Upper lobe of right lung (tissue), 1 donor: Measurements from ENCODE around the gene MAN1C1. TPM values are rescaled to one million over a fixed set of nuclear protein-coding genes. Genes with fewer than 3 reads are reported as not detected.

Experiments used
- ATAC-seq: fragments of 200-7000 bp; cut with Tn5 transposase; one replicate; pipeline ENCODE4 v1.9.1; 2020; ENCODE audit warnings: mild to moderate bottlenecking, moderate library complexity
- DNase-seq: peaks from one replicate; pipeline ENCODE4 v3.0.0-alpha.2; 2020
- H3K27ac ChIP-seq: fragments of 200-600 bp; one replicate; pipeline ENCODE4 v1.8.0; 2022
- H3K27me3 ChIP-seq: fragments of 200-600 bp; one replicate; pipeline ENCODE4 v1.8.0; 2022; ENCODE audit warnings: mild to moderate bottlenecking
- H3K36me3 ChIP-seq: fragments of 200-600 bp; one replicate; pipeline ENCODE4 v1.8.0; 2022
- H3K4me1 ChIP-seq: fragments of 200-600 bp; one replicate; pipeline ENCODE4 v1.8.0; 2022
- H3K4me3 ChIP-seq: fragments of 200-600 bp; one replicate; pipeline ENCODE4 v1.8.0; 2022; ENCODE audit warnings: mild to moderate bottlenecking
- H3K9me3 ChIP-seq: fragments of 200-600 bp; one replicate; pipeline ENCODE4 v1.8.0; 2022
- CTCF ChIP-seq: fragments of 200-600 bp; IDR thresholded peaks from one replicate; pipeline ENCODE4 v1.8.0; 2022; ENCODE audit warnings: antibody characterized with exemption
- intact Hi-C: fragments of 100-400 bp; cut with DNase I; formaldehyde crosslinking; loops from one replicate; pipeline ENCODE4 v1.11.0; 2022
- total RNA-seq: library from RNA; stranded (reverse); fragmentation: NEBNext Ultra II Directional; extraction: Animal tissue kit (Norgen Biotek cat#: 25700); gene quantifications from one replicate; pipeline ENCODE4 v1.2.1, GENCODE V29; 2021
- donor health status: DM: no; HTN: yes; CAD: no; lungs with severe emphysema.

MAN1C1 gene
- total RNA-seq, 1 donor from 2014 or later = 19.7 TPM

- H3K4me1 ChIP-seq = peaks cover 13% of the 10 kb centered on the region
- no peak overlapping the region for H3K27ac ChIP-seq
- H3K4me3 ChIP-seq = no peak overlapping the region
- no peak for TF ChIP-seq CTCF
- intact Hi-C loops = no loop called here
- H3K36me3 ChIP-seq = no peaks in the 10 kb centered on the region
- peak; percentile 39 for DNase-seq
- no peak for ATAC-seq
- H3K27me3 ChIP-seq = no peaks in the 10 kb centered on the region
- no peaks in the 10 kb centered on the region for H3K9me3 ChIP-seq
Measured at GRCh38 chr1:25570798-25571521, 45.6 kb upstream of the MAN1C1 start.

GRCh38 chr1:25571522-25571970 lies 45.0 kb upstream of the MAN1C1 start:
- ATAC-seq = no peak
- no peaks in the 10 kb centered on the region for H3K27me3 ChIP-seq
- no peaks in the 10 kb centered on the region for H3K9me3 ChIP-seq
- H3K4me1 ChIP-seq = peaks cover 13% of the 10 kb centered on the region
- intact Hi-C loops = no loop called here
- no peak overlapping the region for H3K4me3 ChIP-seq
- no peaks in the 10 kb centered on the region for H3K36me3 ChIP-seq
- no peak for TF ChIP-seq CTCF
- peak; percentile 41 for DNase-seq
- H3K27ac ChIP-seq = no peak overlapping the region

GRCh38 chr1:25572107-25572506 lies 44.5 kb upstream of the MAN1C1 start:
- intact Hi-C loops = no loop called here
- ATAC-seq = no peak

DNA sequence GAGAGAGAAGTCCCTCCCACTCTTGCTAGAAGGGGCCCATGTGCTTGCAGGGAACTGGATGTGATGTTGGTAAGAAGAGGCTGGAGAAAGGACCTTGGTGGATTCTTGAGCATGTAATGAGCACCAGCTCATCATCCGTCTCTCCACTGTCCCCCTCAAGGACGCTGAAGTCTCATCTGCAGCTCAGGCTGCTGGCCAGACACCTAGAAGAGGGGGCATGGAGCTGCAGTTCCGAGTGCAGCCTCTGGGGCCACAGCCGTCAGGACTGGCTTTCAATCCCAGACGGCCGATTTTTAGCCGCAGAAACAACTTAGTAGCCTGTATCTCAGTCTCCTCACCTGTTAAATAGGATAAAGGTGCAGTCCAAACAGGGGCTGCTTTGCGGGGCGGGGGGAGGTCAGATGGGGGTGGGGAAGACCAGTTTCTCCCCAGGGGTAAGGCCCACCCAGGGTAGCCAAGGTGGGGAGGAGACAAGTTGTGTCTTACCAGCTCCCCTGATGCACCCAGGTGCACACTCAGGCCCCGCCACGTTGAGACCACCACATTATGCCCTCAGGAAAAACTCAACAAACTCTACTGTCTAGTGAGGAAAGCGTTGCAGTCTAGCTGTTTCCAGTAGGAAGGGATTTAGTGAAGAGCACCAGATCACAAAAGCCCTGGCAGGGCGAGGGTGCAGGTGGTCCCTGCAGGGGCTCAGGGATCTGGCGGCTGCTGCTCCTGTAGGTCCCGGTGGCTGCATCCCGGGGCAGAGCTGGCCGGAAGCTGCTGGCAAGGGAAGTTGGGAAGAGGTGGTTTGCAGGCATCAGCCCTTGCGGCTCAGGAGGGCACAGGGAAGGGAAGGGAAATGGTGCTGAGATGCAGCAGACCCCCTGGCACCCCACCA lies 43.6 kb upstream of the MAN1C1 start:
- intact Hi-C loops = no loop called here
- no peak overlapping the region for H3K27ac ChIP-seq
- peak; percentile 74 for DNase-seq
- H3K4me3 ChIP-seq = no peak overlapping the region
- no peaks in the 10 kb centered on the region for H3K36me3 ChIP-seq
- peak; percentile 59 for ATAC-seq
- no peaks in the 10 kb centered on the region for H3K27me3 ChIP-seq
- no peaks in the 10 kb centered on the region for H3K9me3 ChIP-seq
- peak; percentile 76 for TF ChIP-seq CTCF
- H3K4me1 ChIP-seq = peaks cover 4% of the 10 kb centered on the region

More at GRCh38 chr1:25572107-25572506, 44.5 kb upstream of the MAN1C1 start:
- peak; percentile 40 for DNase-seq
- Histone ChIP-seq H3K4me3 (no peak overlapping the region), H3K27ac (no peak overlapping the region), H3K36me3 (no peaks in the 10 kb centered on the region), H3K9me3 (no peaks in the 10 kb centered on the region), H3K27me3 (no peaks in the 10 kb centered on the region), H3K4me1 (peaks cover 12% of the 10 kb centered on the region)
- TF ChIP-seq CTCF = no peak

DNA sequence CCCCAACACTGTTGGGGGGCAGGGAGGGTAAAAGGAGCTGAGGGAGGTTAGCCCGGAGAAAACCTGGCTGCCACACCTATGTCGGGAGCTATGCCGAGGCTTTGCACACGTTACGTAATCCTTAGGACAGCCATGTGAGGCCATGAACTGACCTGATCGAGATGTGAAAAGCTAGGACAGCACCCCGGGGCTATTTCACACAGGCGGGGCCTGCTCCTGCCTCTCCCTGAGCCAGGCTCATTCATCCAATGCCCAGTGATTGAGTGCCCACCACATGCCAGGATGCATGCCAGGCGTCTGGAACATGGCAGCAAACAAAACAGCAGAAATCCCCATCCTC lies 43.0 kb upstream of the MAN1C1 start:
- no peak overlapping the region for H3K4me3 ChIP-seq
- no peaks in the 10 kb centered on the region for H3K36me3 ChIP-seq
- H3K27ac ChIP-seq = no peak overlapping the region
- no peaks in the 10 kb centered on the region for H3K27me3 ChIP-seq
- H3K4me1 ChIP-seq = peaks cover 4% of the 10 kb centered on the region
- no peaks in the 10 kb centered on the region for H3K9me3 ChIP-seq
- ATAC-seq (peak; percentile 72), DNase-seq (no peak)
- no peak for TF ChIP-seq CTCF
- intact Hi-C loops = no loop called here
